GM18502 (cell line): ENCODE measurements around the gene CPLX4.

ENCODE experiments used
- ATAC-seq: cut with Tn5 transposase; IDR thresholded peaks from one replicate; pipeline ENCODE4 v1.9.1; 2021; ENCODE audit warnings: mild to moderate bottlenecking; ENCODE audit not compliant: unreplicated experiment, poor library complexity

CPLX4 gene

DNA sequence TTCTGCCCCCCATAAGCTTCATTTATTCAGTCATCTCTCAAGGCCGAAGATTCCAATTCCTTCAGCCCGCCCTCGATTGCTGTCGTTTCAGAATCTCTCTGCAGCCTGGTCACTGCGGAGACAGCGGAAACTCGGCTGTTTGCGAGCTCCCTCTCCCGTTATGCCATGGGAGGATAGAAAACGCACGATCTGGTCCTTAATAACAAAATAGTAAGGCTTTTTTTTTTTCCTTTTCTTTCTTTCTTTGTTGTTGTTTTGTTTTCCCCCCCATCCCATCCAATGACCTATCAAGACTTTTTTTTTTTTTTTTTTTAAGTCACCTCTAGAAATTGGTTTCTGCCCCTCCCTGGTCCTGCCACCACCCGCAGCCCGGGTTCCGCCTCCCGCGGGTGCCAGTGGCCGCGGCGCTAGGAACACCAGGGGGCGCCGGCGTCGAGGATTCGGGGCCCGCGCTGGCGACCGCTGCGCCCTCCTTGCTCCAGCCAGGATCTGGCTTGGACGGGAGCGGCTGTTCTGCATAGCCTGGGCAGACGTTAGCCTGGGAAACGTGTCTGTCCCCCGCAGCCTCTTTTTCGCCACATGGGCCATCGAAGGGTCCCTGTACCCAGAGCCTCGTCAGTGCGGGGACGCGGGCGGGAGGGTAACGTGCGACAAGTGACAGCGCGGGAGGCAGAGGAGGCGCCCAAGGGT, 10.1 kb downstream of the CPLX4 start:
- ATAC-seq, result peak; percentile 88

DNA sequence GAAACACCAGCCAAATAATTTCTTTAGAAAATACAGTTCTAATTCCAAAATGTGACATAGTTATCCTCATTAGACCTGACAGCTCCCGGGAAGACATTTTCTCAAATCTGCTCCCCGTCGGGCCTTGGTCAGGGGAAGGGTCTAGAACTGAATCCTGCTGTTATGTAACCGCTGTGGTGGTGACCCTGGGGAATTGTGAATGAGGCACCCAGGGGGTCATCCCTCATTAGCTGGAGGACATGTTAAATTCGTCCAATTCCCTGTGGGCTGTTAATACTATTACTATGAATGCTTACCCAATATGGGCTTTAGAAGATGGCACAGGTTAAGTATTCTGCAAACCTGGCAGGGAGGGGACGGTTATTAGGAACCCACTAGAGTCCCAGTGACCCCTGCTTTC, 11.8 kb downstream of the CPLX4 start:
- no peak for ATAC-seq

DNA sequence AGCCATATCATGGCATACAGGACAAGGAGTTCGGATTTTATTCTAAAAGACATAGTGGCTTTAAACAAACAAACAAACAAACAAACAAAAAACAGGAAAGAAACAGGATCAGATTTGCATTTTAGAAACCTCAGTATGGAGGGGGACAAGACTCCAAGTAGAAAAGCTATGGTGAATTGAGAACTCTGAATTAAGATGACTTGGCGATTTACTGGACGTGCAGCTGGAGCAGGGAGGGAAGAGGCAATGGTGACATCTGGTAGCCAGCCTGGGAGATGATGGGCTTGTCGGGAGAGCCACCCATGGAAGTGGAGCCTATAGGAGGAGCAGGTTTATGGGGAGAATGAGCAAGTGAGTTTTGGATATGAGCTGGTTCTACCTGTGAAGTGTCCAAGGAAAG, 13.2 kb downstream of the CPLX4 start:
- no peak for ATAC-seq

DNA sequence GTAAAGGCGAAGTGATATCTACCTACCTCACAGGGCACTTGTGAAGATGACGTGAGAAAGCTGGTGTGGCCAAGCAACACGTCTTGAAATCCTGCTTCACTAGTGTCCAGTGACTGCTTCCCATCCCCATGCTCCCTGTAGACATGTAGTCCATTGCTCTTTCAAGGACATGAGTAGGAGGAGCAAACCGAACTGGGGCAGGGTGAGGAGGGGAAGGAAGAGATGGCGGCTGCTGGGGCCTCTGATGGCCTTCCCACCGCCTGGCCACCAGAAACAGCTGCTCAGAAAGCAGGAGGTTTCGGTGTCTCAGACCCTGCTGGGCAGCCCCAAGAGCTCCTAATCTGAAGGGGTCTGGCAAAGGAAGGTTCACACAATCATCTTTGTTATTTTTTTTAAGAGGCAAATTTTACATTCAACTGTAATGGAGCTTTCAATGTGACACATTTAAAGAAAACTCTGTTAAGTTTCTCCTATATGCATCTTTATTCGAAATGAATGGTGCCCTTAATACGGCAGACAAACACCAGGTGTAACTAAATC, 14.7 kb downstream of the CPLX4 start:
- no peak for ATAC-seq

DNA sequence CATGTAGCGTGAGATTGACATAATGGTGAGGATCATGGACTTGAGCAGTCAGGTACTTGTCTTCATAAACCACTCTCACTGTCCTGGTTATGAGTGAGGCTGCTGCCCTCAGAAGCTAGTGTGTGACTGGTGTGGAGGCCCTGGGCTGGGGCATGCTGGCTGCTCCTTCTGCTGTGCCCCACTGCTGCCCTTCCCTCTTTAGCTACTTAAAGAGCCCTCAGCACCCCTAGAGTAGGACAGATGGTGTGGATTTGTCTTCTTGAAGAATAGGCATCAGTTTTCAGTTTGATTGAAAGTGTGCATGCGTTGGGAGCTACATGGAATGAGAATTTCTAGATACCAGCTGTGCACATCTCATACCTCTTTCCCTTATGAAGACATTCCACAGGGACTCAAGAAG, 15.4 kb downstream of the CPLX4 start:
- no peak for ATAC-seq

DNA sequence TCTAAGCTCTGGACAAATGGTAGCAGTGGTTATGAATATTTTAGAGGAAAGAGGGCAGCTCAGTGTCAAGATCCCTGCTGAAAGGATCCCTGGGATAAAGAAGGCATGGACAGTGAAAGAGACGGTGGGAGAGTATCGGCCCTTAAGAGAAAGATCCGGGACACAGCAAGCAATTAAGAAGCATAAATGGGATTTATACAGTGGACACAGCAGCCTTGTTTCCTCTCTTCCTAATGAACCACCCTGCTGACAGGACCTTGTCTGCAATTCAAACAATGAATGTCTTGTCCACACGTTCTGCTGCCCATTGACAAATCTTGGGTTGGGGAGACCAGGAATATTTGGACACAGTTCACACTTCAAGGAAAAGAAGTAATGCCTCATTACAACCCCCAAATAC, 16.5 kb downstream of the CPLX4 start:
- ATAC-seq, result no peak

DNA sequence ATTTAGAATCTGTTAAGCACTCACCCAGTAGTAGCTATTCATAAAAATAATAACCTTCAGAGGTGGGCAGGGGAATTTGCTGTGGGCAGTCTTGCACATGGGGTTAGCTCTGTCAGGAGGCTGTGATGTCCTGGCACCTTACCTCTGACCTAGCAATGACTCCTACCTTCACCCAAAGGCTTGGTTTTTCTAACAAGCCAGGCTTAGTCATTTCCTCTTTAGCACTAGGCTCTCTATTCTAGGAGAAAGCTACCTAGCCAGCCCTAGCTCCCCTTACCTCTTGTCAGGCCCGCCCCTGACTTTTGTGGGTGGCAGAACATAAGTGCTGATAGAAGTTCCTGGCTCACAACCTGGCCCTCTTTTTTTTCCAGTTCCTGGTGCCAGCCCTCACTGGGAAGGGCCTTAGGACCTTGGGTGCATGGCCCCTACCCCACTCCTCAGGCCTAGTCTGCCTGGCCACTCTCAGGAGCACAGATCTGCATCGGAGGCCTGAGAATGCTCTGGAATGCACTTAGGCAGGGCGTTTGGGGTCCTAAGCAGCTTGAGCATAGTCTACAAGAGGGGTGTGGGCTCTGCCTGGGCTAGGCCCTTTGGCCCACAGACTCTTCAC, 17.7 kb downstream of the CPLX4 start:
- no peak for ATAC-seq

DNA sequence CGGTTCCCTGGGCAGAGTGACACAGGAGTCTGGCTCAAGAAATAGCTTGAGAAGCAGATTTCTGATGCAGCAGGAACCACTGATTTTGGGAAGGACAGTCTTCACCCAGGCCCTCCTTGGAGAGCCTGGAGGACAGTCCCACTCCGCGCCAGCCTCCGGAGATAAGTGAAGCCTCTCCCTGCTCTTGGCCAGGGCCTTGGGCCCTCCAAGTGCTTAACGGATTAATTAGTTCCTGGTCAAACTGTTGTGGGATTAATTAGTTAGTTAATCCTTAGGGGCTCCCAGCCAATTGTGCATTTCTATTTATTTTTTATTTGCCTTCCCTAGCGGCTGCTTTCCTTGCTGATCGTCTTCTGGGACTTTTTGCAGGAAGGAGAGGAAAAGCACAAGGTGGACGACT, 19.6 kb downstream of the CPLX4 start:
- no peak for ATAC-seq

DNA sequence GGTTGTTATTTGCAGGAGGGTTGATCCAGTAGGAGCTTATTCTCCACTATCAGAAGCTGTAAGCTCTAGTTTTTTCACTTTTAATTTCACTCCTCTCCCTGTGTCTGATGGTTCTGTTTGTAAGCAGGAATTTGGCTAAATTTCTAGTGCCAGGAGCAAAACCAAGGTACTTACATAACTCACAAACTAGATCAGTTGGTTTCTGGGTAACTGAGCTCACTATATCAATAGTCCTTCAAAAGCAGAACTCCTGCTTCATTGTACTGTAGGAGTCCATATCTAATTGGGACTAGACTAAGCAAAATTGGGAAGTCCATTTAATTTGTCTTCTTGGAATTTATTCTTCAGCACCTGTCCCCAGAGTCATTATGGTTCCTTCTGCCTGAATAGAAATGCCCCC, 25.1 kb downstream of the CPLX4 start:
- no peak for ATAC-seq

DNA sequence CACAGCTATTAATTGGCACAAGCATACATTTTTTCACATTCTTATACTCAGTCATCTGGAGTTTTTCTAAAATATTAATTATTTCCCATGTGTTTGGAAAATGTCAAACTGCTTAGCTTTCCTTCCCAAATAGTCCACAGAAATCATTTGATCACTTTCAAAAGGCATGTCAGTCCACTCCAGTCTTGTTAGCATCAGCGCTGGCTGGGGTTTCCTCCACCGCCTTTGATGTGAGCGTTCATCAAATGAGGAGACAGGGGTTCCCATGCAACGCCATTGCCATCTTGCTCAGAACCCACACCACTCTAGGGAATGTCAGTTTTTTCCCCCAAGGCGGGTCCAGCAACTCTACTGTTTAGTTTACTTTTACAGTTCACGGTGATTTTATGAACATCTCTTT, 32.1 kb downstream of the CPLX4 start:
- no peak for ATAC-seq

DNA sequence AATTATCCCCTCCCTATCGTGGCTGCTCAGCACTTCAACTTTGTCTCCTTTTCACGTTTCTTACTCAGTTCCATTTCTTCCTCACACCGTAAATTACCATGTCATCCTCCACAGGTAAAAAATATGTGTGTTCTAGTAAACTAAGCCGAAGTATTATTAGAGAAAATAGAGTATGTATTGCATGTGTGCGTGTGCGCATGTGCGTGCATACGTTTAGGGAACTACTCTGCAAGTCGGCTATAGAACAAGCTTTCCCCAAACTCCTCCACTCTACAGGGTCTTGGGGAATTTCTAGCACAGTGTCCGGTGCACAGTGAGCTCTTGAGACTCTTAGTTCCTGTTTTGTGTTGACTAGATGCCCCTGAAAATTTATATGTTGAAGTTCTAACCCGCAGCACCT, 36.1 kb downstream of the CPLX4 start:
- ATAC-seq, result no peak

DNA sequence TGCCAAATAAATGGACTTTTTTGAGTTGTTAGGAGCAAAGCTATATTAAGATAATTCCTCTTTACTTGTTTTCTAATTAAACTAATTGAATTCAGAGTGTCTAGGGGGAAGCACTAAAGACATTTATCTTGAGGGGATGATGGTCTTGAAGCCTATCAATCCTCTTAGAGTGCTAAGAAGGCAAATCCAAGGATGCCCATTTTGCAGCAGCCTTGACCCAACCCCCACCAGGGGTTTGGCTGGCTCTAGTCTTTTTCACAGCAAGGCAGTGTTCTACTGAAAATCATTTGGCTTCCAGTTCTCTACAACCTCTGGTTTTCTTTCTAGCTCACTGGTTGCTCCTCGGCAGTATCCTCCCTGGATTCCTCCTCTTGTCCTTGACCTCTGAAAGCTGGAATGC, 38.7 kb downstream of the CPLX4 start:
- ATAC-seq, result no peak

DNA sequence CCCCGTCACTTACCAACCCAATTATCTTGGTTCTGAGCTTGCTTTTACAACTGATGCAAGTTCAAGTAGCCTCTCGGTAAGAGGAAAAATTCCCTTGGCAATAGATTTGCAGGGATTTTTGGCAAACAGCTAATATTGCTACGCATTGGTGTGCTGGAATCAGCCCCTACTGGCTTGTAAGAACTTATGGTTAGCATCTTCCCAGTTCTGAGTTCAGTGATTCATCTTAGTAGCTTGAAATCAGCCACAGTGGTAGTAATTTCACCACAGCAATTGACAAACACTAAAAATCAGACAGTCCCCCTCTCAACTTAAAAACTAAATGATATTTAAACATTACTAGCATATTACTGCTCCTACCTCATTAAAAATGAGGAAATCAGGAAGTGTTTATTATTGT, 39.3 kb downstream of the CPLX4 start:
- no peak for ATAC-seq

DNA sequence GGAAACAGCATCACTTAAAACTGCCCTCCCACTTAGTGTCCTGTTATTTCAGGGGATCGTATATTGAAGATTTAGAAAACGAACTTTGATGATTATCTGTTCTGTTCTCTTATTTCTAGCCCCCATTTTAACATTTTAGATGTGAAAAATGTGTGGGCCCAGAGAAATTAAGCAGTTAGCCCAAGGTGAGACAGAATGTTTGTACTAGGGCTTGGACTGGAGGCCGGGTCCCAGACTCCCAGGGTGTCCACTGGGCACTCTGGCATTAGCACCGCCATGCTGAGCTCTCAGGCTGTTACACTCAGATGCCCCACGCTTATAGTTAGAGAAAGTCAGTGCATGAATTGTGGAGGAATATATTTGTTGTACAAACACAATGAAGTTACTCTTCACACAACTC, 39.7 kb downstream of the CPLX4 start:
- no peak for ATAC-seq

DNA sequence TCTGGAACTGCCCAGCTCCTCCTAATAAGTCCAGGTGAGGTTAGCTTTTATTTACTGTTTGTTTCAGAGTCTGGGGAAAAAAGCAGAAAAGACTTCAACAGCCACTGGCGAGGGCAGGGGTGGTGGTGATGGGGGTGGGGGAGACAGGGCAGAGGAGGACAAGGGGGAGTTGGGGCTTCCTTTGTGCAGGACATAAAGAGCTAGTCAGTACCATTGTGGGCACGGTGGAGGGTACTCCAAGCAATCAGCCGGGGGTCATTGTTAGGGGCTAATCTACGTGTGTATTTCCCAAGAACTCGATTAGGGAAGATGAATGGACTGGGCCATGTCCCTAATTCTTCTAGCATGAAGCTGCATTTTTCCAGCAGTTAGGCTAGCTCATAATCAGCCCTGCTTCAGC, 42.4 kb downstream of the CPLX4 start:
- no peak for ATAC-seq

DNA sequence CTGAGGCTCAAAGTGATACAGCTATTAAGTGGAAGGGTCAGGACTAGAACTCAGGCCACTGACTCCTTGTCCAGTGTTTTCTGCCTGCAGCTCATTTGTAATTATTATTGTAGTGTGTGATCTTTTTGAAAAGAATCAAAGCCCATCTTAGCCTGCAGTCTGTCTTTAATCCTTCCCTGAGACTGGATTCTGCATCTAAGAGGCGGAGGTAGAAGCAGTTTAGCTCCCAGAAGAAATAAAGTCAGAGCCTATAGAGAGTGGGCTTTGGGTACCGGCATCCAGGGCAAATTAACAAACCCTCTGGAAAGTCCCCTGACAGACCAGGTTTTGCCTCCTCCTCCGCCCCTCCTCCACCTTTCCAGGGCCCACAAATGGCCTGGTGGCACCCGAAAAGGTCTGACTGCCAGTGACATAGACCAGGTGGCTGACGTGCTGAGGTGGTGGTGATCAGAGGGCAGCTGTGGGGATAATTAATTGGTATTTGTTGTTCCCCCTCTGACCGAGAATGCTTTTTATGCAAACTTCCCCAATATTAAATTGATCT, 43.0 kb downstream of the CPLX4 start:
- no peak for ATAC-seq

DNA sequence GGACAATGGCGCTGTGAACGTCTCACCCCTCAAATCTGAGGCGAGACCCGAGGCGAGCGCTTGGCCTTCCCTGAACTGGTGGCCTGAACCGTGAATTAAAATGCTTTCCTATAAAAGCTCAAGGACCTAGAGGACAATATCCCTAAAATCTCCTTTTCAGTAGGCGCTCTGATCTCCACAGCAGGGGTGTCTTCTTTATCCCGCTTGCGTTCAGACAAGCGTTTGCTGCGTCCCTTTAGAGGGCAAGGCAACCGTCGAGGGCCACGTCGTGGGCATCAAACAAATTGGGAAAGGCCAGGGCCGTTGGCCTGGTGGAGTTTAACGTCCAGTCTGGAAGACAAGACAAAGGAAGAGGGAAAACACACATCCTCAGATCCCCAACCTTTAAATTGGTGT, 43.9 kb downstream of the CPLX4 start:
- ATAC-seq, result no peak

DNA sequence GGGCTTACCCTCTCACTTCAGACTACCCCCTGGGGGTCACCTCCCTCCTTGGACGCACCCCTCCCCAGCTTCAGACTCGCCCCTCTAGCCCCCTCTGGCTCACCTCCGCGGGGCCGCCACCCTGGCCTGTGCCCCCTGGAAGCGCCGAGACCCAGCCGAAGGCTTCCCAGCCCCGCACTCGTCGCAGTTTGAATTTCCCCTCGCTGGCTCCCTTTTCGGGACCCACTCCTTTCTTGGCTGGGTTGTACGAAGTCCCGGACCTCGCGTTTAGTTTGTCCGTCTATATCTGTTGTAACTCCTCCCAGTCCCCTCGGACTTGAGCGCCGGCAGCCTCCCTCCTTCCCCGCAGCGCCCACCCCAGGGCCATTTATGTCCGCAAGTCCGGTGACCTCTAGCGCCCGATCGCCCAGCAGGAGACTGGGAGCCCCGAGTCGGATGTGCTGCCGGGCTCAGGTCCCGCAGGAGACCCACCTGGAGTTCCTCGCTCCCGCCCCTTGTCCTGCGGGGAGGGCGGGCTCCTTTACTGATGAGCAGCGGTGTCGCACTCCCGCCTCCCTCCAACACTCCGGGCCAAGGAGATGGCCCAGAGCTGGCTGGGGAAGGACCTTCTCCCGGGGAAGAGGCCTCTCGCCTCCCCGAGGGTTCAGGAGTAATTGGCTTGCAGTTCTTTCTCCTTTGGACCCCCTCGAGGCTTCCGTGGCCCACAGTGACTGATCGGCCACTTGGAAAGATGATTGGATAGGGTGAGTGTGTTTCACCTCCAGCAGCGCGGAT, 44.5 kb downstream of the CPLX4 start:
- ATAC-seq, result no peak

DNA sequence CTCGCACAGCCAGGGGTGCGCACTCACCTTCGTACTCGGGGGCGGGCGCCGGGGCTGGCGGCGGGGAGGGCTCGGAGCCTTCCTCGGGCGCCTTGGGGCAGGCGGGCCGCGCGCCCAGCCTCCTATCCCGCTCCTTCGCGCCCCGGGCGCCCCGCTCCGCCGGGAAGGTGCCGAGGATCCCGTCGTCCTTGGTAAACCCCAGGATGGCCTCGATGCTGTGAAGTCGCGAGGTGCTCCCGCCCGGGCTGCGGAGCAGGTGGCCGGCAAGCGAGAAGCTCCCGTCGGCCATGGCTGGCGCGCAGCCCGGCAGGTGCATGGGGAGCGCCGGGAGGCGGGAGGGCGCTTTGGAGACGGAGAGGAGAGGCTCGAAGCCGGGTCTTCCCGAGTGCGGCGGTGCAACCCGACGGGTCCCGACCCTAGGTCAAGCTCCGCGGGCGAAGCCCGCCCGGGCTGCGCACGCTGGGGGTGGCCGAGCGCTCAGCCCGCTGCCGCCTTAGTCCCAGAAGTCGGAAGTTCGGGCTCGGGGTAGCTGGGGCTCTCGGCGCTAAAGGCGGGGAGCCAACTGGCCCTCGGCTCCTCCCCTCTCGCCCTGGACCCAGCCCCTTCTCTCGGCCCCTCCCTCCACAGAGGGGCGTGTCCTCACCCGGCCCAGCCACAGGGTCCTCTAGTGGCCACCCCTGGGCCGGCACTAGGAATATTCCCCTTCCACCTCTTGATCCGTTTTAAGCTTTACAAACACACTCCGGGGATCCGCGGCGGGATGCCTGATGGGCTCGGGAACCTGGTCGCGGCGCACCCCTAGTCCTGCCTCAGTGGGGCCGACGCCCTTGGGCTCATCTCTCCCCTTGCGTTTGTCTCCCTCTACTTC, 45.3 kb downstream of the CPLX4 start, which contains the start of gene RAX:
Gene RAX, minus strand, starts transcription at position 564 of the 868 bp plus-strand sequence. Its CDS starts 248 bp downstream, at position 316.
- ATAC-seq, result peak; percentile 65

DNA sequence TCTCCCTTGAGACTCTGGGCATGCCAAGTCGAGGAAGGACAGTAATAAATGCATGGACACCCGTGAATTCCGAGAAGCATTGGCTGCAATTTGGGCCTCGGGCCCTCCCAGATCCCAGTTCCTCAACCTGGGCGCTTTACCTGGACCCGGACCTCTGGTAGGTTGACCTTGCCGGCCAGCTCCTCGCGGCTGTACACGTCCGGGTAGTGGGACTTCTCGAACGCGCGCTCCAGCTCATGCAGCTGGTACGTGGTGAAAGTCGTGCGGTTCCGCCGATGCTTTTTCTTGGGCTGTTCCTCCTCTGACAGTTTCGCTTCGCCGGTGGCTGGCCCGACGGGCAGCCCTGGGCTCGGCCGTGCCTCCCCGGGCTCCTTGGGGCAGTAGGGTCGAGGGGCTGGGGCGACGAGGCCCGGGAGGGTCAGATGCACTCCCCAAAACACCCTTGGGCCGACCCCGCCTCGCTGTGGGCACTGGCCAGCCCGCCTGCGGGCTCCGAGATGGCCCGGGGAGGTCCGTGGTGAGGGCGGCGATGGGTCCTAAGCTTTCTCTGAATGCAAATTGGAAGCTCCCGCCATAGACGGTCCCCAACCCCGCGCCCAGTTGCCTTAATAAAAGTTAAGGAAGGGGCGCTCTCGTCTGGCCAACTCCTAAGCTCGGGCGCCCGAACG, 46.1 kb downstream of the CPLX4 start:
- no peak for ATAC-seq
